HG02884 (cell line): Measurements from ENCODE around the gene ERC2.
"Not testable (repeated sequence)": the region's sequence is repeated elsewhere in the genome, so short reads cannot be mapped to it uniquely, and the experiment has no call there.

ENCODE experiments used
- ATAC-seq: cut with Tn5 transposase; IDR thresholded peaks from one replicate; pipeline ENCODE4 v1.9.1; 2021; ENCODE audit warnings: mild to moderate bottlenecking, moderate library complexity; ENCODE audit not compliant: unreplicated experiment

The ERC2 gene

DNA sequence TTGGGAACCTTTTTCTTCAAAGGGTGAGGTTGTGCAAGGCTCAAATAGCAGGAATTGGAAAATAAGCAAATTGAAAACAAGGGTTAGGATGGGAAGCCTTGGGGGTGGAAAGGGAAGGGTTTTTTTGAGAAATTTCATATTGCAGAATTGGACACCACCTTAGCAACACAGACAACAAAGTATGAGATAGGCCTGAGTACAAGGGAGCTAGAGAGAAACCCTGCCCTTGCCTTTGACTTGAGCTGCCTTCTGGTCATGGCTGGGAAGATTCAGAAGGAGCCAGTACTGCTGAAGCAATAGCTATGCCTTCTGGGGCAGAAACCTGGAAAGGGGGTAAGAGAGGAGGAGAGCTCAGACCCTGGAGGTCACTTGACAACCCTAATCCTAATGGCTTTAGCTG is 445.6 kb downstream of the ERC2 start:
- no peak for ATAC-seq

DNA sequence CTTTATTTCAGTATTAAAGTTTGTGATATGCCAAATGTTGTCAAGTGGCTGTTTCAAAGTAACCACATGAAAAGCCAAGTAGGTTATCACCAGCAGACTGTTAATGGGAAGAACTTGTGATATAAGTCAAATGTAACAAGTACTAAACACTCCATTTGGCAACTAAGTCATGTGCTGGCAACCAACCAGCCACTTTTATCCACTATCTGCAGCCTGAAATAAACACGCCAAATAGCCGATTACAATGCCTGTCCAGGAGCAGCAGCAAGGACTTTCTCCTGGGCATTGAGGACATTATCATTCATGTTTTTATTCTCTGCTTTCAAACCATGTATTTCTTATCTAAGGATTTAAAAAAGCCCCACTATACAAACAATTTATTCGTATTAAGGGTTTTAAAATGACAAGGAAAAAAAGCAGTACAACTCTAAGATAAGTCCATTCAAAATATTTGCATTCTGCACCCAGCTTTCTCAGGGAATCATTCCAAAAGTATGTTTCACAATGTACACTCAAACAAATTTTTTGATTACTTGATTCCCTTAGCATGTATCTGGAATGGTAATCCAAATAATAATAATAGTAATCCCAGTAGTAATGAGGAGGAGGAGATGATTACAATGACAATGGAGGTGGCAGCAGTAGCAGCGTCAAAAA is 448.6 kb downstream of the ERC2 start:
- ATAC-seq = no peak

DNA sequence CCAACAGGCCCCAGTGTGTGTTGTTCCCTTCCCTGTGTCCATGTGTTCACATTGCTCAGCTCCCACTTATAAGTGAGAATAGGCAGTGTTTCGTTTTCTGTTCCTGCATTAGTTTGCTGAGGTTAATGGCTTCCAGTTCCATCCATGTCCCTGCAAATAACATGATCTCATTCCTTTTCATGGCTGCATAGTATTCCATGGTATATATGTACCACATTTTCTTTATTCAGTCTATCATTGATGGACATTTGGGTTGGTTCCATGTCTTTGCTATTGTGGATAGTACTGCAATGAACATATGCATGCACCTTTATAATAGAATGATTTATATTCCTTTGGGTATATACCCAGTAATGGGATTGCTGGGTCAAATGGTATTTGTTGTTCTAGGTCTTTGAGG is 452.9 kb downstream of the ERC2 start:
- ATAC-seq = not testable (repeated sequence)

DNA sequence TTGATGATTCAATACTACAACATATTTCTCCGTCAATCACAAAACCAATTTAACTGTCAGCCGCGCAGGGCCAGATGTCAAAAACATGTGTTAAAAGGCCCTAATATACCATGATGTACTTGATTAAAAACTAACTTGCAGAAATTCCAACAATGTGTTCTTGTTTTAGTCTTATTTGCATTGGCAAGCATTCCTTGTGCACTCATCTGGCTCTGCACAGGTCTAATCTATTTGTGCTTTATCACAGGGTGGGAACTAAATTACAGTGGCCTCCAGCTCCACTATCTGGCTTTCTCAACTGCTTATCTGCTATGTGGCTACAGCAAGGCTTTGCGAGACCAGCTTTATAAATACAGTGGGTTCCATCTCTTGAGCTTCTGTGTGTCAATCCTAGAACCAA is 455.5 kb downstream of the ERC2 start:
- no peak for ATAC-seq

DNA sequence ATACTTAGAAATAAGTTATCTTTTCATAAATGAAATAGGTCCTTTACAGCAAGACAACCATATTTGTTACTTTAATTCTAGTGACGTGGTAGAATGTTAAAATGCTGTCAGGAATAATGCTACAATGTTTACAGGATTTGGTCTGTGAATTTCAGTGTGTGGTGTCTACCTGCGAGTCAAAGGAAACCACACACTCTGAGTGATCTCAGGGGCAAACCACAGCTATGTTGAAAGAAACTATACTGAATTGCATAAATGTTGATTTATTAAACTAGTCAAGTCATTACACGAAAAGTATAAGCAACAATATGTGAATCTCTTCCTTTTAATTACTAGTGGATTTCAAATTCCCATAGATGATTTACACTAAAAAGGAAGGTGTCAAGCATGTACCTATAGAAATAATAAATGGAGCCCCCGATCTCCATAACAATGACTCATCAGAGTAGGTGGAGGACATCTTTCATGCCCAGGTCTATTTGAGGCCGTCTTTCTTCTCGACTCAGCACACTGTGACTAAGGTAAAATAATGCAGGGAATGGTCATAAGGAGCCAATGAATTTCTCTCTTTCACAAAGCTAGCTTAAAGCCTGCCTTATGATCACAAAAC is 463.0 kb downstream of the ERC2 start:
- no peak for ATAC-seq

DNA sequence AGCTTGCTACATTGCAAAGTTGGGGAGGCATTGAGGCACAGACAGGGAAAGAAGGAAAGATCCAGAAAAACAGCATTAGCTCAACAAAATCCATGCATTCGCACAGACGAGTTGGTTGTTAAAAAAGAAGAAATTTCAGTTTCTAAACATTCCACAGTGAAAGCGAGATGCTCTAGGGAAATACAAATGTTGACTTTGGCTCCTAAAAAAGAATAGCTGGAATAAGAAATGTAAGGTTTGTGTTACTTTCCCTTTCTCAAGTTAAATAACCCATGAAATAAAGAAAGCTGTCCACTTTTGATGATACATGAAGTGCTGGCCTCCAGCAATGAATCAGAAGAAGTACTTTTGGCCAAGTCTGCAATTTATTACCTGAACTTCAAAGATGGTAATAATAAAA is 465.1 kb downstream of the ERC2 start:
- no peak for ATAC-seq

DNA sequence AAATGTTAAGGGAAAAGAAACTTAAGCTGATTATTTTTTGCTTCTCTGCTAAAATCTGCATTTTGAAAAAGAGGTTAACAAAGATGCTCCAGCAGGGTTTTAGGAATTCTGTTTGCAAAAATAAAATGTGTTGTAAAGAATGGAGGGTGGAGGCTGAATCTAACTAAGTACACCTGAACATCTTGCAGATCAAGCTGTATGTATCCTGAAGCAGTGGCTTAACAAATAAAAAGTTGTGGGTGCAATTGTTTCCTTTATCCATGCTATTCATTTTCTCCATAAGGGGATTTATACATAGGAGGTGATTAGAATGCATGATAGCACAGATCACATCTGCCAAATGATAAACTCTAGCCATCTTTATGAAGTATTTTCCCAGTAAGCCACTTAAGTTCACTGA is 466.3 kb downstream of the ERC2 start:
- no peak for ATAC-seq

DNA sequence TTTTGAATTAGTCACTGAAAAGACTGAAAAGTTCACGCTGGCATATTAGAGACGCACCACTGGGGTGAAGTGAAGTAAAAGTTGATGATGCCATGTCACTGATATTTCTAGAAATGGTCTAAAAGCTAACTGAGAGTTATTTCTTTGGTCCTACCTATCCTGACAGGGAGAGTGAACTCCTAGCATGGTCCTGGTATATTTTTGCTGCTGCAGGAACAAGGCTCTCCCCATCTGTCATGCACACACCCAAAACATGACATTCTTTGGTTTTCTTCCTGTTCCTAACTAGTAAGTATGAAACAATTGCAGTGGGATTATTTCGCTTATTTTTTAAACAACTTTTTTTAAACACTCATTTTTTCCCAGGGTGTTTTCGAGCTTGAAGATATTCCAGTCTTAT is 466.7 kb downstream of the ERC2 start:
- no peak for ATAC-seq

DNA sequence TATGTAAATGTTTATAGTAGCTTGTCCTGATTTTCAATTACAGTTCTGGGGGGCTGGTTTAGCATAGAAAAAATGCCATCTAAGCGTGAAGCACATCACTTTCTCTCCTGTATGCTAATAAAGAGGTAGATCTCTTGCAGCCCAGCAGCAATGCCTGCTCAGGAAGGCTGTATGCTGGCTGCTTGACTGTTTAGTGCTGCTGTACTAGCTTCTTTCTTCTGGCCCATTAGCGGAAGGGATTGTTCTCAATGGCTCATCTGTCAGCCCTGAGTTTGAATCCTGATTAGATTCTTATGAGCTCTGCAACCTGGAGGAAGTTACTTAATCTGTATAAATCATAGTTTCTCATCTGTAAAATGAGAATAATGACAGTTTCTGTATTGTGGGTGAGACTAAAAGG is 478.9 kb downstream of the ERC2 start:
- ATAC-seq = no peak

DNA sequence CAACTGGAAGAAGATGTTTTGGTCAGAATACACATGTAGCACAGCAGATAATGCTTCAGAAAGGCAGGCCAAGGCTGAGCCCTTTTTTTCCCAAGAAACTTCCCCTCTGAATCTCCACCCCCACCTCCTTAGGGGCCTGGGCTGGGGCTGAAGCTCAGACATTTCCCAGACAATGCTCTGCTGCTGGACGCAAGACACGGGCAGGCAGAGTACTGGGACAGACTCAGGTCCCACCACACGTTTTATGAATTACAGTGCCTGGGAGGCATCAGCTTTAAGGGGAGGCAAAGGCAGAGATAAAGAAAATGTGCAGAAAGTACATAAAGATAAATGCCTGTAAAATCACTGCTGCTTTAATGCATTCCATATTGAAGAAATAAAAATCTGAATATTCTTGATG is 479.4 kb downstream of the ERC2 start:
- no peak for ATAC-seq

DNA sequence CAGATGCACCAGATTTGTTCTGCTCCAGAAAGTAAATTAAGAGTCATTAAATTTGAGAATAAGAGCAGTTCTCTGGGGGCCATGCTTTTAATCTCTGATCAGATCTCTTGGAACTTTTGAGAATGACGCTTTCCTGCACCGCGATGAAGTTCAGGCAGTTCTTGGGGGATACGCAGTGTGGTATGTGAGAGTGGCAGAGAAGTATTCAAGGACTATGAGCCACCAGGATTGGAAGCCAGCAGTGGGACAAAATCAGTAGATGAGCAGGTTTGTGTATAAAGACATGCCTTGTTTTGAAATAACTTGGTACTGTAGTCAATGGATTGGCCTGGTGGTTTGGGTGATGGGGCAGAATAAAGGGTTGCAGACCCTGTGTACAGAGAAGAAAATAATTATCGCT is 483.6 kb downstream of the ERC2 start:
- no peak for ATAC-seq

DNA sequence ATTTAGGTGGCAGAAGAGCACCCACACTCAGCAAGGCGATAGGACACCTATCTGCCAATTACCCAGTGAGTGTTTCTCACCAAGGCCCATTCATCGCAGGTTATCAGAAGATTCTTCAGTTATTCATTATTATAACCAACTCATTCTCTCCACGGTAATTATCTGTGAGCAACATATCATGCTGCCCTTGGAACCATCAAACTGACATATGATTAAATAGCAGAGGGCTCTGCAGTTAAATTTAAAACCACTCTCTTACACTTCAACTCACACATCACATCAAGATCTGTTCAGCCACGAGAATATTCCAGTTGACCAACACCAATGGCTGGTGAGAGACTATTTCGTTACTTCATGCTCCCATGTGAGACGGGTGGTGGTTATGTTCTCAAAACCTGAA is 489.3 kb downstream of the ERC2 start:
- ATAC-seq = no peak

DNA sequence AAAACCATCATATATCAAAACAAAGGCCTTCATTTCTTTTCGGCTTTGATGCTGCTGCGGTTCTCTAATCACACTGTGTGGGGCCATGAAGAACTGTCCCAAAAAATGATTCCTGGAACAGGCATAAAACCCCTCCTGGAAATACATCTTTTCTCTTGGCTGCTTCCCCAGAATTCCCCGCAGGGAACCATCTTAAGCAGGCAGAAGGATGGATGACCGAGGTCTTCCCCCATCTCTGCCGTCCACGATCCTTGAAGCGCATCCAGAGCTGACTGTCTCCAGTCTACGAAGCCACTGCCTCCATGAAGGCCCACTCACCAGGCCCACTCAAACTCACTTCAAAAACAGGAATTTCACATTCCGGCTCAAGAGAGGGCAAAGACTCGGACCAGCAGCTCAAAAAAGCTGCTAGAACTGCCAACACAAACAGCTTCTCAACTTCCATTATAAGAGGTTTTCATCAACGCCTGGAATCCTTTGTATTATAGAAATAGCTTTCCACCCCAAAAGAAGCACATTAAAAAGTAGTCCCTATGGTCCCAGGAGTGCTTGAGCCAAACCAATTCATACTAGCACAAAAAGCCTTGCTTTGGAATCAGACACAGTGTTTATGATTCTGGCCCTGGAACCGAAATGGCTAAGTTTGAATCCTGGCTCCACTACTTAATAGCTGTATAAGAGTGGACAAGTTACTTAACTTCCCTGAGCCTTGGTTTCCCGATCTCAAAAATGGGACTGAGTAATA is 493.7 kb downstream of the ERC2 start:
- ATAC-seq = no peak

DNA sequence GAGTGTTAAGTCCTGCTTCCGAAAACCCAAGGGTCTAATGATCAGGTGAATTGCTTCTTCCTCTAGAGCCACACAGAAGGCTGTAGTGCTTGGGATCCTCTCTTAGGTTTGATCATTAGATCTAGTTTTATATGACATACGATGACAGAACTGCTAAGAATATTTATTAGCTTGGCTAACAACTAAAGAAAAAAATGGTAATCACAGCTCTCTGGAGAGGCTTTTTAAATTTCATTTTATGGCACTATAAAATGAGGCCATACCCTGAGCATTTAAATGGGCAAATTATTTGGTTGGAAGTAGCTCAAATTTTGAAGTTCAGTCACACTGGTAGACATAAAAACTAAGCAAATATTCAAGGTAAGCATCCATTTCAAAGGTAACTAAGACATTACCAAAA is 498.6 kb downstream of the ERC2 start:
- ATAC-seq = no peak

DNA sequence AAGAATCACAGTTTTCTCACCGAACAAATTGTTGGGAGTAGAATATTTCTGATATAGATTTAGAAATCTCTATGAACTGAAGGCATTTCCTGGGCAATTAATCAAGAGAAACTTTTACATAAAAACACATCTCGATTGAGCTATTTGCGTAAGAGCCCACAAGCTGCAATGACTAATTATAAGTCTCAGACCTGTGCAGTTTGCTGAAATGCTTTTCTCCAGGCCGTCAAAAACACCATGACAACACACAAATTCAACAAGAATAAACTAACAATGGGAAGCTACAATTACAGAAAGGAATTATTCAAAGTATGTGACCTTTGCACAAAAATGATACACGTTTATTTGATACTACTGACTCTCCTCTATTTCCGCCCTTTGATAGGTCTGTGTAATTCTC is 499.9 kb downstream of the ERC2 start:
- ATAC-seq = no peak

DNA sequence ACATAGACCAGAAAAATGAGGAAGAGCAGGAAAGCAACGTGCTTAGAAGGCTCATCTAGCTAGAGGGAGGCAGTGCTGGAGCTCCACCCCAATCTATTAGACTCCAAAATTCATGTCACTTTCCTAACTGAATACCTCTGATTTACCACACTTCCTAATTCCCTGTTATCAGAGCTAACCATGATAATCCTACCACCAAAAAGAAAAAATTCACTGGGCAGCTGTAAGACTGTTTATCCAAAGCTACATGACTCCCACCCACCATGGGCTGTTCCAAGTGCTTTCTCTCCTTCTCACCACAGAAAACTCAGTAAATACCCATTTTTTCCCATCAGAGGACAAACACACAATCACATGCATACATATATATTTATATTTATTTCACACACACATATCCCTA is 501.7 kb downstream of the ERC2 start:
- ATAC-seq = no peak

DNA sequence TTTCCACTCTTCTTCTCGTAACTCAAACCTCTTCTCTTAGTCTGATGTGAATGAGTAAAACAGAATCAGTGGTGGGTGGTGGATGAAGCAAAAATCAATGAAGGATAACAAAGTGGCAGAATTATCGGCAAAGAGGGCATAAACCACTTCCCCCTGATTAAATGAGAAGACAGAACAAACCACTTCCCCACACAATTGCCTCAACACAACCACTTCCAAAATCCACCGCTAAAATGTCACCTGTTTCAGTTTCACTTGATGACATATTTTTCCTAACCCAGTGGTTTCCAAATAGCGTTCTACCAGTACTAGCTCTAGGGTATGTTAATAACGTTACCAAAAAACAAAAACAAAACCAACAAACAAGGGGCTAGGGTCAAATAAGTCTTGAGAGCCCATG is 502.5 kb downstream of the ERC2 start:
- ATAC-seq = no peak

DNA sequence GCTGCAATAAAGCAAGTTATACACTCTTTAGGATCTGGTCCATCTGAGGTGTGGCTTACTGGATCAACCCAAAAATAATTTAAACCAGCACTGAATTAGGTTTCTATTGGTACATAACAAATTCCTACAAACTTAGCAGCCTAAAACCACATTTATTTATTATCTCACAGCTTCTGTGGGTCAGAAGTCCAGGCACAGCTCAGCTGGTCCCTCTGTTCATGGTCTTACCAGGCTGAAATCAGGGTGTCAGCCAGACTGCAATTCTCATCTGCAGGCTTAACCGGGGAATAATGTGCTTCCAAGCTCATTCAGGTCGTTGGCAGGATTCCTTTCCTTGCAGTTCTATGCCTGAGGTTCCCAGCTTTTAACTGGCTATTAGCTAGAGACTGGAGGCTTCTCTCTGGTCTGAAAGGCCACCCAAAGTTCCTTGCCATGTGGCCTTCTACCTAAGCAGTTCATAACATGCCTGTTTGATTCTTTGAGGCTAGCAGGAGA is 503.7 kb downstream of the ERC2 start:
- ATAC-seq = no peak

DNA sequence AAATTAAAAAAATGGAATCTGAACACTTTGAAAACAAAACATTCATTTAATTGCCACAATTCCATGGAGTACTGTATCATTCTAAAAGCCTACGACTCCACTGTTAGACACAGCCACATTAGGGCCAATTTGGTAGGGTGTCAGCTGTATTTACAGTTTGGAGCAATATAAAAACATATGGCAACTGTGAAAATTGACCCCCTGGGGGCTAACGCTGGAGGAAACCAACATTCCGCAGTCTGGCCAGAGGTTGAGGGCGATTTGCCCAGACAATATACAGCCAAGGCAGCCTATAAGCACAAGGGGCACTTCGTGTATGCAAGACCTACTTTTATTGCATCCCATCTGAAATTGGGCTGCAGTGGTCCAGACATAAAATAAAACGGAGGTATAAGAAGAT is 504.7 kb downstream of the ERC2 start:
- ATAC-seq = no peak

DNA sequence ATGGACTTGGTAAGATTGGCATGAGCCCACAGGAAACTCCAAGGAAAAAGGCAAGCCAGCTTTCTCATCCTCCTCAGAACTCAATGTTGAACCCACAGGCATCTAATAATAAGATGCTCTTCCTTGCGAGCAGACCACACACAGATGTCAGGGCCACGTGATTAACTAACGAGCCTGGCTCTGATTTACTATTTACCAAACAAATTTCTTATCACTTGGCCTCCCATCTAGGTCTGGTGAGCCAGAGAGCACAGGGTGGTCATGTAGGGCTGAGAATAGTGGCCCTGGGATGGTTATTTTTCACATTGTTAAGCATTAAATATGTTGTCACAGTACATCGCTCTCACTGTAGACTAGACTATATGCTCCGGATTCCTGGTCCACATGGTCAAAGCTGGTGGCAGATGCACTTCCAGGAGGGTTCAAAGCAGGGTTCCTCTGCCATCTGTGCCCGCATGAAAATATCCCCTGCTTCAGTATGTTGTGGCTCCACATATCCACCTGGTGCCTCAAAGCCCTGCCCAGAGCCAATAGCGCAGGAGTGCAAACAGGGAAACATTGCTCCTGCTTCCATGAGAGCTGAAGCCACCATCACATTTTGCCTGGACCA is 508.7 kb downstream of the ERC2 start:
- no peak for ATAC-seq

DNA sequence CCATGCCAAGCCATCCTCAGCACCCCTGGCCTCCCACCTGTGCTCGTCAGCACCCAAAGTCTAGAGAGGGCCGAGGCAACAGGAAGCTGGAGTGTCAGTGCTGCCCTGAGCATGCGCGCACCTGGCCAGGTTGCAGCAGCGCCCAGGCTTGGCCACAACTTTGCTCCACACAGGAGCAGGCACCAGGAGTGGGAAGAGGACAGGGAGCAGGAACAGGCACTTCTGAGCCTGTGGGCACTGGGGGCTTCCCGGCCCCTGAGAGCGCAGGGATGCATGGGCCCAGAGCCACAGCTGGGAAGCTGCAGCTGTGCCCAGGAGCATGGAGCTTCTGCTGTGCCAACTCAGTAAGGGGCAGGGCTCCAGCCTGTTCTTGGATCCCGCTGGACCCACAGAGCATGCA is 509.7 kb downstream of the ERC2 start:
- no peak for ATAC-seq
